ENCODE data around the gene SWT1. TPM values are rescaled to one million over a fixed set of nuclear protein-coding genes. Genes with fewer than 3 reads are reported as not detected.
"Not testable (repeated sequence)": the region's sequence is repeated elsewhere in the genome, so short reads cannot be mapped to it uniquely, and the experiment has no call there.

The SWT1 gene
- total RNA-seq, 2 experiments from 2014 or later, result 4.8 to 5.0 TPM

DNA sequence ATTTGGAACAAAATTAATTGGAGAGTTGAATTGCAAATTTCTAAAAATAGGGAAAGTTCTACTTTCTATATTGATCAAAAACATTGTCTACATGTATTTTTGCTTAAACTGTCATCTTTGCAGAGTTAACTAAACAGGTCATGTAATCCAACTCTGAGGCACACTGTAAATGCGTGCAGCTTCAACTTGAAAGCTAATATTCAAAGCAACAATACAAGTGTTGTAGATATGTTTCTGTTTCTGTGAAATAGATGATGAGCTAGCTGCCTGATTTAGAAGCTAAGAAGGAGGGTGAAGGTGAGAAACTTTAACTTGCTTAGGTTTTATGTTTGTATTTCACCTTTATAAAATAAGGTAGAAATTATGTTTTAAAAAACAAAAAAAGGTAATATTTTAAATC is 82.9 kb downstream of the SWT1 start:
- H3K27ac Mint-ChIP-seq, result no peak overlapping the region
- peaks cover 2% of the 10 kb centered on the region for H3K9me3 Mint-ChIP-seq
- H3K36me3 Mint-ChIP-seq (ENCODE audit: low read depth), result no peaks in the 10 kb centered on the region
- no peak for DNase-seq
- CTCF ChIA-PET, result interaction anchor here (1.0 to 2.9 kb wide), 3 partner anchors 77 to 441 kb away, joined by 4 to 18 read pairs (median 5); partner anchors contain the start of gene IVNS1ABP
- H3K4me3 Mint-ChIP-seq, result no peak overlapping the region
- H3K4me1 Mint-ChIP-seq, result peaks cover 18% of the 10 kb centered on the region
- no peaks in the 10 kb centered on the region for H3K27me3 Mint-ChIP-seq
- POLR2A ChIA-PET, result interaction anchor here (1.4 to 3.5 kb wide), 3 partner anchors 74 to 441 kb away, joined by 5 to 29 read pairs (median 5); partner anchors contain the start of gene IVNS1ABP

DNA sequence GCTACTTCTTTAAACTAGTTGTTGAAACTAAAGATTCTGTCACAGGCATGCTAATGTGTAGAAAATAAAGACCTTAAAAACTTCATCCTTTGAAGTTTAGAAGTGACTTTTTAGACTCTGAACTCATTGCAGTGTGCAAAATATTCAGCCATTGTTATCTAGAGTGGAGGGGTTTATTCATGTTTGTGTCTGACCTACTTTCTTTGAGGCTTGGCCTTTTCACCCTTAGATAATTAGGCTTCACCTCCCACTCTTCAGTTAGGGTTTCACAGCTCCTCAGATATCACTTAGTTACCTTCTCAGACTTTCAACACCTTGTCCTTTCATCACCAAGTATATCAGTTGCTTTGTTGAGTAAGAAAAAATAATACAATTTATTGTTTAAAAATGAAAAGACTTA is 84.2 kb downstream of the SWT1 start:
- Mint-ChIP-seq H3K9me3 (peaks cover 2% of the 10 kb centered on the region), H3K27me3 (no peaks in the 10 kb centered on the region), H3K4me3 (no peak overlapping the region), H3K27ac (no peak overlapping the region), H3K4me1 (peaks cover 18% of the 10 kb centered on the region), H3K36me3 (ENCODE audit: low read depth) (no peaks in the 10 kb centered on the region)
- POLR2A ChIA-PET, result interaction anchor here (0.7 to 3.5 kb wide), 2 partner anchors 60 to 75 kb away, joined by 3 to 29 read pairs; partner anchors contain the start of gene IVNS1ABP
- DNase-seq, result no peak
- CTCF ChIA-PET, result interaction anchor here (1.5 kb wide), 1 partner anchor 355 kb away, joined by 4 read pairs; no protein-coding TSS in a partner anchor

DNA sequence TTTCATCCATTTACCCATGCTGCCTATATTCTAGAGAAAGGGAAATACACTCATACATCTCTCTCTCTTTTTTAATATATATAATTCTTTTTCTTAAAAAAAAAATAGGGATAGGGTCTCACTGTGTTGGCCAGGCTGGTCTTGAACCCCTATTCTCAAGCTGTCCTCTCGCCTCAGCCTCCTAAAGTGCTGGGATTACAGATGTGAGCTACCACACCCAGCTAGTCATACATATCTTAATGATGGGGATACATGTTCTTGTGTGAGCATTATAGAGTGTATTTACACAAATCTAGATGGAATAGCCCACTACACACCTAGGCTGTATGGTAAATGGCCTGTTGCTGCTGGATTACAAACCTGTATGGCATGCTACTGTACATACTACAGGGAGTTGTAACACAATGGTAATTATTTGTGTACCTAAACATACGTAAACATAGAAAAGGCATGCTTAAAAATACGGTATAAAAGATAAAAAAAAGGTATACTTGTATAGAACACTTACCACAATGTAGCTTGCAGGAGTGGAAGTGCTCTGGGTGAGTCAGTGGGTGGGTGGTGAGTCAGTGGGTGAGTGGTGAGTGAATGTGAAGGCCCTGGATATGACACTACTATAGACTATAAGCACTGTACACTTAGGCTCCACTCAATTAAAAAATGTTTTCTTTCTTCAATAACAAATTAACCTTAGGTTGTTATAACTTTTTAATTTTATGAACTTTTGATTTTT is 87.2 kb downstream of the SWT1 start:
- H3K4me3 Mint-ChIP-seq, result no peak overlapping the region
- POLR2A ChIA-PET, result no interaction called here
- H3K27ac Mint-ChIP-seq, result no peak overlapping the region
- H3K9me3 Mint-ChIP-seq, result no peaks in the 10 kb centered on the region
- no peaks in the 10 kb centered on the region for H3K36me3 Mint-ChIP-seq (ENCODE audit: low read depth)
- CTCF ChIA-PET, result no interaction called here
- peaks cover 12% of the 10 kb centered on the region for H3K4me1 Mint-ChIP-seq
- peak; percentile 42 for DNase-seq
- no peaks in the 10 kb centered on the region for H3K27me3 Mint-ChIP-seq

DNA sequence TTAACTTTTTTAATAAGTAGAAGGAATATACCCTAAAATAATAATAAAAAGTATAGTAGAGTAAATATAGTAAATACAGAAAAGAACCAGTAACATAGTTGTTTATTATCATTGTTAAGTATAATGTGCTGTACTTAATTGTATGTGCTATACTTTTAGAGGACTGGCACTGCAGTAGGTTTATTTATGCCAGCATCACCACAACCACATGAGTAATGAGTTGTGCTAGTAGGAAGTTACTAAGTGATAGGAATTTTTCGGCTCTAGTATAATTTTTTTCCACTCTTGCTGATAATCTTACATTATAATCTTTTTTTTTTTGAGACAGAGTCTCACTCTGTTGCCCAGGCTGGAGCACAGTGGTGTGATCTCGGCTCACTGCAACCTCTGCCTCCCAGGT is 88.5 kb downstream of the SWT1 start:
- H3K36me3 Mint-ChIP-seq (ENCODE audit: low read depth), result no peaks in the 10 kb centered on the region
- no peaks in the 10 kb centered on the region for H3K27me3 Mint-ChIP-seq
- ChIA-PET POLR2A (no interaction called here), CTCF (no interaction called here)
- H3K27ac Mint-ChIP-seq, result no peak overlapping the region
- peaks cover 6% of the 10 kb centered on the region for H3K4me1 Mint-ChIP-seq
- H3K9me3 Mint-ChIP-seq, result no peaks in the 10 kb centered on the region
- DNase-seq, result no peak
- no peak overlapping the region for H3K4me3 Mint-ChIP-seq

DNA sequence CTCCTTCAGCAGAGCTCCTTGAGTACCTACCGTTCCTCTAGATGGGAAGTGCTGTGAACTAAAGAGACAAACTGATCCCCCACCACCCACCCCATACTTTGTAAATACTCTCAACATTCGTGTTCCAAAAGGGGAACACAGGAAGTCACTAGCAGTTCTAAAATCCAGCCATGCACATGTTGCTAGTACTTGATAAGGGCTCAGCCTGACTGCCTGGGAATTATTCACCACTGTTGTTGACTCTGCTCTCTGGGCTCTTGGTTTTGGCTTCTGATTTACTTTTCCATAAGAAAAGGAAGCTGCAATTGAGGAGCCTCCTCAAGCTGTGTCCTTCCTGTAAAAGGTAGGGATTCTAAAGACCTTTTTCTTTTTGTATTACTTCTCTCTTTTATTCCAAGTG is 92.6 kb downstream of the SWT1 start:
- CTCF ChIA-PET, result interaction anchor here (1.0 kb wide), 2 partner anchors 11 to 79 kb away, joined by 3 read pairs; no protein-coding TSS in a partner anchor
- no peaks in the 10 kb centered on the region for H3K27me3 Mint-ChIP-seq
- H3K4me3 Mint-ChIP-seq, result no peak overlapping the region
- no peaks in the 10 kb centered on the region for H3K9me3 Mint-ChIP-seq
- no peaks in the 10 kb centered on the region for H3K4me1 Mint-ChIP-seq
- H3K27ac Mint-ChIP-seq, result no peak overlapping the region
- POLR2A ChIA-PET, result no interaction called here
- DNase-seq, result no peak
- H3K36me3 Mint-ChIP-seq (ENCODE audit: low read depth), result no peaks in the 10 kb centered on the region

DNA sequence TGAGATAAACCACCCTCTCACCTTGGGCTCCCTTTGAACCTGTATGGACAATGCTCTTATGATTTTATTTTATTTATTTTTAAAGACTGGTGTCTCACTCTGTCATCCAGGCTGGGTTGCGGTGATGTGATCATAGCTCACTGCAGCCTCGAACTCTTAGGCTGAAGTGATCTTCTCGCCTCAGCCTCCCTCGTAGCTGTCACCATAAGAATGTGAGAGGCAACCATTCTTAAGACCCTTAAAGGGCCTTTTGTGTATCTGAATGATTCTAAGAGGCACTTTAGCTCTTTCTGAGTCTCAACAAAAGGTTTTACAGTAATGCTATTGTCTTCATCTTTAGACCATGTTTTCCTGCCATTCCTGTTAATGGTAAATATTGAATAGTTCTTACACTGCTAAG is 93.1 kb downstream of the SWT1 start:
- H3K27me3 Mint-ChIP-seq, result no peaks in the 10 kb centered on the region
- H3K9me3 Mint-ChIP-seq, result no peaks in the 10 kb centered on the region
- H3K4me3 Mint-ChIP-seq, result no peak overlapping the region
- no peaks in the 10 kb centered on the region for H3K4me1 Mint-ChIP-seq
- H3K36me3 Mint-ChIP-seq (ENCODE audit: low read depth), result no peaks in the 10 kb centered on the region
- DNase-seq, result no peak
- no peak overlapping the region for H3K27ac Mint-ChIP-seq
- ChIA-PET POLR2A (no interaction called here), CTCF (interaction anchor here (1.0 kb wide), 1 partner anchor 80 kb away, joined by 3 read pairs; no protein-coding TSS in a partner anchor)

DNA sequence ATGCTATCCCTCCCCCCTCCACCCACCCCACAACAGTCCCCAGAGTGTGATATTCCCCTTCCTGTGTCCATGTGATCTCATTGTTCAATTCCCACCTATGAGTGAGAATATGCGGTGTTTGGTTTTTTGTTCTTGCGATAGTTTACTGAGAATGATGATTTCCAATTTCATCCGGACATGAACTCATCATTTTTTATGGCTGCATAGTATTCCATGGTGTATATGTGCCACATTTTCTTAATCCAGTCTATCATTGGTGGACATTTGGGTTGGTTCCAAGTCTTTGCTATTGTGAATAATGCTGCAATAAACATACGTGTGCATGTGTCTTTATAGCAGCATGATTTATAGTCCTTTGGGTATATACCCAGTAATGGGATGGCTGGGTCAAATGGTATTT is 95.0 kb downstream of the SWT1 start:
- not testable (repeated sequence) for DNase-seq, H3K9me3 Mint-ChIP-seq, H3K27me3 Mint-ChIP-seq

DNA sequence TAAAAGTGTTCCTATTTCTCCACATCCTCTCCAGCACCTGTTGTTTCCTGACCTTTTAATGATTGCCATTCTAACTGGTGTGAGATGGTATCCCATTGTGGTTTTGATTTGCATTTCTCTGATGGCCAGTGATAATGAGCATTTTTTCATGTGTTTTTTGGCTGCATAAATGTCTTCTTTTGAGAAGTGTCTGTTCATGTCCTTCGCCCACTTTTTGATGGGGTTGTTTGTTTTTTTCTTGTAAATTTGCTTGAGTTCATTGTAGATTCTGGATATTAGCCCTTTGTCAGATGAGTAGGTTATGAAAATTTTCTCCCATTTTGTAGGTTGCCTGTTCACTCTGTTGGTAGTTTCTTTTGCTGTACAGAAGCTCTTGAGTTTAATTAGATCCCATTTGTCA is 95.4 kb downstream of the SWT1 start:
- DNase-seq; H3K27me3 Mint-ChIP-seq; POLR2A ChIA-PET; H3K36me3 Mint-ChIP-seq (ENCODE audit: low read depth); H3K9me3 Mint-ChIP-seq; H3K27ac Mint-ChIP-seq; CTCF ChIA-PET; H3K4me1 Mint-ChIP-seq; H3K4me3 Mint-ChIP-seq: not testable (repeated sequence)

More for the DNA sequence above, 95.0 kb downstream of the SWT1 start:
- CTCF ChIA-PET; H3K27ac Mint-ChIP-seq; POLR2A ChIA-PET; H3K36me3 Mint-ChIP-seq (ENCODE audit: low read depth); H3K4me3 Mint-ChIP-seq; H3K4me1 Mint-ChIP-seq: not testable (repeated sequence)

DNA sequence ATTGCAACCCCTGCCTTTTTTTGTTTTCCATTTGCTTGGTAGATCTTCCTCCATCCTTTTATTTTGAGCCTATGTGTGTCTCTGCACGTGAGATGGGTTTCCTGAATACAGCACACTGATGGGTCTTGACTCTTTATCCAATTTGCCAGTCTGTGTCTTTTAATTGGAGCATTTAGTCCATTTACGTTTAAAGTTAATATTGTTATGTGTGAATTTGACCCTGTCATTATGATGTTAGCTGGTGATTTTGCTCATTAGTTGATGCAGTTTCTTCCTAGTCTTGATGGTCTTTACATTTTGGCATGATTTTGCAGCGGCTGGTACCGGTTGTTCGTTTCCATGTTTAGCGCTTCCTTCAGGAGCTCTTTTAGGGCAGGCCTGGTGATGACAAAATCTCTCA is 98.6 kb downstream of the SWT1 start:
- H3K36me3 Mint-ChIP-seq (ENCODE audit: low read depth); POLR2A ChIA-PET; H3K27ac Mint-ChIP-seq; H3K4me3 Mint-ChIP-seq; H3K27me3 Mint-ChIP-seq; DNase-seq; H3K9me3 Mint-ChIP-seq; CTCF ChIA-PET: not testable (repeated sequence)
- peaks cover 11% of the 10 kb centered on the region for H3K4me1 Mint-ChIP-seq

DNA sequence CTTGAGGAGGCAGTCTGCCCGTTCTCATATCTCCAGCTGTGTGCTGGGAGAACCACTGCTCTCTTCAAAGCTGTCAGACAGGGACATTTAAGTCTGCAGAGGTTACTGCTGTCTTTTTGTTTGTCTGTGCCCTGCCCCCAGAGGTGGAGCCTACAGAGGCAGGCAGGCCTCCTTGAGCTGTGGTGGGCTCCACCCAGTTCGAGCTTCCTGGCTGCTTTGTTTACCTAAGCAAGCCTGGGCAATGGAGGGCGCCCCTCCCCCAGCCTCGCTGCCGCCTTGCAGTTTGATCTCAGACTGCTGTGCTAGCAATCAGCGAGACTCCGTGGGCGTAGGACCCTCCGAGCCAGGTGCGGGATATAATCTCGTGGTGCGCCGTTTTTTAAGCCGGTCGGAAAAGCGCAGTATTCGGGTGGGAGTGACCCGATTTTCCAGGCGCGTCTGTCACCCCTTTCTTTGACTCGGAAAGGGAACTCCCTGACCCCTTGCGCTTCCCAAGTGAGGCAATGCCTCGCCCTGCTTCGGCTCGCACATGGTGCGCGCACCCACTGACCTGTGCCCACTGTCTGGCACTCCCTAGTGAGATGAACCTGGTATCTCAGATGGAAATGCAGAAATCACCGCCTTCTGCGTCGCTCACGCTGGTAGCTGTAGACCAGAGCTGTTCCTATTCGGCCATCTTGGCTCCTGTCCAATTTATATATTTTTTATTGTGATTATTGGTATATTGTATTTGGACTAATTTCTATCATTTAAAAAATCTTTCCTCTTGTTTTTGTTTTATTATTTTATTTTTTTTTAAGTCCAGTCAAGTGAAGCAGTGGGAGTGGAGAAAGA is 100.4 kb downstream of the SWT1 start:
- H3K36me3 Mint-ChIP-seq (ENCODE audit: low read depth); H3K27me3 Mint-ChIP-seq; H3K9me3 Mint-ChIP-seq; POLR2A ChIA-PET; CTCF ChIA-PET; DNase-seq: not testable (repeated sequence)
- H3K4me3 Mint-ChIP-seq, result peak overlapping the region; percentile 66
- peak overlapping the region; percentile 65 for H3K27ac Mint-ChIP-seq
- peaks cover 11% of the 10 kb centered on the region for H3K4me1 Mint-ChIP-seq

DNA sequence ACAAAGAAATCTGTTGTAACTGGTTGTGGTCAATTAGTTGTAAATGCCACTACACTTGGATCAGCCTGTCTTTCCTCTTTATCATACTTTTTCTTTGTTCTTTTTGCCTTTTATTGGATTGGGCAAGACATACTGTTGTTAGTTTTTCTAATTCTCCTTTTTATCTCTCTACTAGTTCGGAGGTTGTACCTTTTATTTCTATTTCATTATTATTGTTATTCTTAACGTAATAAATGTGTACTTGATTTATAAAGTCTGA is 100.9 kb downstream of the SWT1 start:
- peak overlapping the region; percentile 66 for H3K4me3 Mint-ChIP-seq
- DNase-seq, result no peak
- POLR2A ChIA-PET, result no interaction called here
- CTCF ChIA-PET, result no interaction called here
- no peaks in the 10 kb centered on the region for H3K36me3 Mint-ChIP-seq (ENCODE audit: low read depth)
- H3K4me1 Mint-ChIP-seq, result peaks cover 11% of the 10 kb centered on the region
- peak overlapping the region; percentile 47 for H3K27ac Mint-ChIP-seq
- H3K9me3 Mint-ChIP-seq, result no peaks in the 10 kb centered on the region
- H3K27me3 Mint-ChIP-seq, result no peaks in the 10 kb centered on the region

DNA sequence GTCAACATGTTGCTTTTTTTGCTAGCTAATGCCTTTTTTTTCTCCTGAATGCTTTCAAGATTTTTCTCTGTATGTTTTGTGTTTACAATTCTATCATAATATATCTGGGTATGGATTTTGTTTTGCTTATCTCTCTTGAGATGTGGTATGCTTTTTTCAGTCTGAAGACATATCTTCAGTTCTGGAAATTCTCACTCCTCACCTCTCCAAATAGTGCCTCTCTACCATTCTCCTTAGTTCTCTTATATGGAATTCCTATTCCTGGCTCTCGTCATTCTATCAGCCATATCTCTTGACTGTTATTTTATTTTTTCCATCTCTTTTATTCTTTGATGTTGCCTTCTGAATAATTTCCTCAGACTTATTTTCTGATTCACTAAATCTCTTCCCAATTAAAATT is 101.7 kb downstream of the SWT1 start:
- POLR2A ChIA-PET, result no interaction called here

DNA sequence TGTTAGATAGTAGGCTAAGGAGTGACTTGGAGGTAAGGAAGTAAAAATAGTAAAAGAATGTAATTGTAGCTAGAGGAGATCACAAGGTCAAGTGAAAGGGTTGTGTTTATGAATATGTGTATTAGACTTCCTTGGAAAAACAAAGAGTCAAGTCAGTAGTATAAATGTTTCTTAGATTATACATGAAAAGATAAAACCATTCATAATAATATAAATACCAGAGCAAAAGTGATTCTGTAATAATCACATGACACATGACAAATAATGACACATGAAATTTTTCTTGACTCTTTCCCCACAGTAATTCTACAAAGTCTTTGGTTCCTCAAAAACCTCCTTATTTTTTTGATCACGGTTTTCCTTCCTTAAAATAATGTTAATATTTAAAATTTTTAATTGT is 103.6 kb downstream of the SWT1 start:
- H3K4me1 Mint-ChIP-seq, result peaks cover 11% of the 10 kb centered on the region
- H3K27ac Mint-ChIP-seq, result no peak overlapping the region
- ChIA-PET POLR2A (no interaction called here), CTCF (no interaction called here)
- no peaks in the 10 kb centered on the region for H3K36me3 Mint-ChIP-seq (ENCODE audit: low read depth)
- no peaks in the 10 kb centered on the region for H3K9me3 Mint-ChIP-seq
- H3K27me3 Mint-ChIP-seq, result no peaks in the 10 kb centered on the region
- no peak for DNase-seq
- H3K4me3 Mint-ChIP-seq, result no peak overlapping the region

More for the DNA sequence above, 101.7 kb downstream of the SWT1 start:
- Mint-ChIP-seq H3K9me3 (no peaks in the 10 kb centered on the region), H3K27me3 (no peaks in the 10 kb centered on the region), H3K4me1 (peaks cover 11% of the 10 kb centered on the region), H3K36me3 (ENCODE audit: low read depth) (no peaks in the 10 kb centered on the region), H3K27ac (no peak overlapping the region), H3K4me3 (no peak overlapping the region)
- no peak for DNase-seq
- CTCF ChIA-PET, result no interaction called here

DNA sequence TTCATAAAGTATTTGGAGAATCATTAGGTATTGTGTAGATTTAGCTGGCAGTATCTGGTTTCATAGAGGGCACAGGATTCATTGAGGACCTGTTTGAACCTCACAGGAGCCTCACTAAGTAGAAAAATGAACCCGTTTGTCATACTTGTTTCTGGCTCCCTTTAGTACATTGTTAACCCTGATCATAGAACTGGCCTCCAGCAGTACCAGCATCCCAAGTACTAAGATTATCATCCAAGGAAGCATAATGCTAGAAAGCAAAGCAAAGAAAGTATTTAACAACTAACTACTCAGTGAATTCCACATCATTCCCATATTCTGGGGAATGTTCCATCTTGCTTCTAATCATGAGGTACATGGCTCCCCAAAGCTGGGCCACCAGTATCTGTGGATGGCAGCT is 105.2 kb downstream of the SWT1 start:
- DNase-seq, result no peak
- ChIA-PET POLR2A (no interaction called here), CTCF (no interaction called here)
- H3K4me3 Mint-ChIP-seq, result no peak overlapping the region
- no peaks in the 10 kb centered on the region for H3K27me3 Mint-ChIP-seq
- no peaks in the 10 kb centered on the region for H3K36me3 Mint-ChIP-seq (ENCODE audit: low read depth)
- no peak overlapping the region for H3K27ac Mint-ChIP-seq
- H3K4me1 Mint-ChIP-seq, result peaks cover 7% of the 10 kb centered on the region
- H3K9me3 Mint-ChIP-seq, result no peaks in the 10 kb centered on the region
